ENCODE data around the gene ST6GALNAC2. TPM values are rescaled to one million over a fixed set of nuclear protein-coding genes. Genes with fewer than 3 reads are reported as not detected.
A peak's percentile ranks its signal among the peaks of the same experiment; 100 is the strongest.

Gene ST6GALNAC2
- total RNA-seq, 1 experiment from 2014 or later: 11.6 TPM

DNA sequence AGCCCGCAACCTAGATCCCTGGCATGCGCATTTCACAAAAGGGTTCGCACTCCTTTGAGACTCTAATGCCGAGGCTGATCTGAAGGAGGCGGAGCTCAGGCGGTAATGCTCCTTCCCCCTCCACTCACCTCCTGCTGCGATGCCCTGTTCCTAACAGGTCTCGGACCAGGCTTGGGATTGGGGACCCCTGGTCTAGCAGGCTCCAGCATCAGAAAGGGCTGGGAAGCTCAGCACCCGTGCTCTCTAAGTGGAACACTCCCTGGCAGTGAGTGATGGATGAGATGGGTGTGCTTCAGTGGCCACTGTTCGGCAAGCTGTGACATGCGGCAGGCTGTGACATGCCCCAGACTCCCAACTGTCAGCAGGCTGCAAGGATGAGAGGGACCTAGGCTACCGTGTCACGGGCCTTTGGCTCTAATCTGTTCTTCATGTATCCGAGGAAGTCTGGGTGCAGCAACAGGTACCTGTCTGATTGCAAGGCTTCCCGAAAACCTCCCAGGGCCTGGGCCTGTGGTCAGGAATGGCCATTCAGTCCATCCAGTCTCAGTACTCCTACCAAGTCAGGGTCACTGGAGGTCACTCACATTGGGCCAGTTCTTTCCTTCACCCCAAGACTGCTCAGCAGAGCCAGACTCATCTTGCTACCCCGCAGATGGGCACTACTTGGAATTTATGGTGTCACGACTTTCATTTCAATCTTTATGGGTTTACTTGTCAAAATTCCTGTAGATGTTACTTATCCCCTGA is 1.3 kb upstream of the ST6GALNAC2 start:
- TF ChIP-seq, protein P1, sequence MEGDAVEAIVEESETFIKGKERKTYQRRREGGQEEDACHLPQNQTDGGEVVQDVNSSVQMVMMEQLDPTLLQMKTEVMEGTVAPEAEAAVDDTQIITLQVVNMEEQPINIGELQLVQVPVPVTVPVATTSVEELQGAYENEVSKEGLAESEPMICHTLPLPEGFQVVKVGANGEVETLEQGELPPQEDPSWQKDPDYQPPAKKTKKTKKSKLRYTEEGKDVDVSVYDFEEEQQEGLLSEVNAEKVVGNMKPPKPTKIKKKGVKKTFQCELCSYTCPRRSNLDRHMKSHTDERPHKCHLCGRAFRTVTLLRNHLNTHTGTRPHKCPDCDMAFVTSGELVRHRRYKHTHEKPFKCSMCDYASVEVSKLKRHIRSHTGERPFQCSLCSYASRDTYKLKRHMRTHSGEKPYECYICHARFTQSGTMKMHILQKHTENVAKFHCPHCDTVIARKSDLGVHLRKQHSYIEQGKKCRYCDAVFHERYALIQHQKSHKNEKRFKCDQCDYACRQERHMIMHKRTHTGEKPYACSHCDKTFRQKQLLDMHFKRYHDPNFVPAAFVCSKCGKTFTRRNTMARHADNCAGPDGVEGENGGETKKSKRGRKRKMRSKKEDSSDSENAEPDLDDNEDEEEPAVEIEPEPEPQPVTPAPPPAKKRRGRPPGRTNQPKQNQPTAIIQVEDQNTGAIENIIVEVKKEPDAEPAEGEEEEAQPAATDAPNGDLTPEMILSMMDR (IDR thresholded peaks at IDR 0.05; ENCODE audit: unreplicated experiment): no peak
- Mint-ChIP-seq H3K27me3 (ENCODE audit: unreplicated experiment) (peaks cover 10% of the 10 kb centered on the region), H3K9me3 (ENCODE audit: low read depth, unreplicated experiment) (no peaks in the 10 kb centered on the region), H3K4me3 (ENCODE audit: low read depth, unreplicated experiment) (peak overlapping the region; percentile 78), H3K36me3 (ENCODE audit: insufficient read depth, unreplicated experiment) (peaks cover 34% of the 10 kb centered on the region), H3K27ac (ENCODE audit: unreplicated experiment) (no peak overlapping the region), H3K4me1 (ENCODE audit: low read depth, unreplicated experiment) (peaks cover 9% of the 10 kb centered on the region)
- BruUV-seq (replicated peaks): no TSS peak
- DNase-seq: no peak
- CTCF ChIA-PET: interaction anchor here (0.6 to 1.6 kb wide), 8 partner anchors 11 to 94 kb away, joined by 3 to 7 read pairs (median 4); no protein-coding TSS in a partner anchor
- intact Hi-C loops (cut with micrococcal nuclease; ENCODE audit: unreplicated experiment): no loop called here

DNA sequence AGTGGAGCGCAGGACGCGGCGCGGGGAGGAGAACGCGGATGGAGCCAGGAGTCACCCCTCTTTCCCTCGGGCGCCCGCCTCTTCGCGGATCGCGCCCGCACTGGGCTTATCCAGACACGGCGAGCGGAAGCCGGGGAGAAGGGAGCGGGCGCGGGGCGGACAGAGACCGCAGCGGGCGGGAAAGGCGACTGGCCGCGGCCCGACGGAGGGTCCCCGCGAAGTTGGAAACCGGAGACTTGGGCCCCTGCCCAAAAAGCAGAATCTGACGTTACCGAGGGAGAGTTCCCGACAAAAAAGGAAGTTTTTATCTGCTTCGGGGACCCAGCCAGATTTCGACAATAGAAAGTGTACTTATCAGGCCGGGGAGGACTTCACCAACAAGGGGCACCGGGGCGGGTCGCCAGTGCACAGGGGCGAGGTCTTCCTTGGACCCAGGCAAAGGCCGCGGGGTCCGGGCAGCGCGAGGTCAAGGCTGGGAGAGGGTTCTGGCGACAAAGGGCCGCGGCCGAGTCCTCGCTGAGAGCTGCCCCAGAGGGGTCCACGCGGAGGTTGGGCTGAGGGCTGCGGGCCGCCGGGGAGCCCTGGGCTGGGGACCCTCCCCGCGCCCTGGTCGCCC is 519 bp downstream of the ST6GALNAC2 start:
- CTCF ChIA-PET: interaction anchor here (1.2 to 2.1 kb wide), 5 partner anchors 16 to 96 kb away, joined by 4 to 12 read pairs (median 7); a partner anchor contains a TSS

DNA sequence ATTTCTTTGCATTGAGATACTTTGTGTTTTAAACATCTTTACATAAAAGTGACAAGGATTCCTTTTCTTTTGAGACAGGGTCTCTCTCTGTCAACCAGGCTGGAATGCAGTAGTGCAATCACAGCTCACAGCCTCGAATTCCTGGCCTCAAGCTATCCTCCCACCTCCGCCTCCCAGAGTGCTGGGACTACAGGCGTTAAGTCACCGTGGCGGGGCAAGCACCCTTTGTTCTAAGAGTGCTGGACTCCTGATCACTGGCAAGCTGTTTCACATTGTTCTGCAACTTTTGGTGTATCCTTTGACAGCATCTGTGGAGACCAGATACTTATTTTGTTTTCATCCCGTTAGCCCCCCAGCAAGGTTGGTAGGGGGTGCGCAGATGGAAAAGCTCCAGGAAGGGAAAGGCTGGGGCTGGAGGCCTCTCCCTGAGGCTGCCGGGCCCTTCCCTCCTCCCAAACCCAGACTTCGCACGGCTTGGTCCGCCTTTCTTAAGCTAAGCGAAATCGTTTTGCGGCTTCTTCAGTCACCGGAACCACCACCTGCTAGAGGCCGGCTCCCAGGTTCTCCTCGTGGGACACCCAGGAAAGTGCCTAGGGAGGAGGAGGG is 1.1 kb downstream of the ST6GALNAC2 start:
- H3K27me3 Mint-ChIP-seq (ENCODE audit: unreplicated experiment): peaks cover 10% of the 10 kb centered on the region

More for the DNA sequence above, 519 bp downstream of the ST6GALNAC2 start:
- Mint-ChIP-seq H3K27ac (ENCODE audit: unreplicated experiment) (no peak overlapping the region), H3K27me3 (ENCODE audit: unreplicated experiment) (peaks cover 10% of the 10 kb centered on the region), H3K9me3 (ENCODE audit: low read depth, unreplicated experiment) (no peaks in the 10 kb centered on the region), H3K36me3 (ENCODE audit: insufficient read depth, unreplicated experiment) (peaks cover 34% of the 10 kb centered on the region), H3K4me1 (ENCODE audit: low read depth, unreplicated experiment) (peaks cover 9% of the 10 kb centered on the region), H3K4me3 (ENCODE audit: low read depth, unreplicated experiment) (peak overlapping the region; percentile 78)
- BruUV-seq (replicated peaks): no TSS peak
- peak; percentile 39 for DNase-seq
- TF ChIP-seq, protein P1 (IDR thresholded peaks at IDR 0.05; ENCODE audit: unreplicated experiment): no peak
- intact Hi-C loops (cut with micrococcal nuclease; ENCODE audit: unreplicated experiment): no loop called here

DNA sequence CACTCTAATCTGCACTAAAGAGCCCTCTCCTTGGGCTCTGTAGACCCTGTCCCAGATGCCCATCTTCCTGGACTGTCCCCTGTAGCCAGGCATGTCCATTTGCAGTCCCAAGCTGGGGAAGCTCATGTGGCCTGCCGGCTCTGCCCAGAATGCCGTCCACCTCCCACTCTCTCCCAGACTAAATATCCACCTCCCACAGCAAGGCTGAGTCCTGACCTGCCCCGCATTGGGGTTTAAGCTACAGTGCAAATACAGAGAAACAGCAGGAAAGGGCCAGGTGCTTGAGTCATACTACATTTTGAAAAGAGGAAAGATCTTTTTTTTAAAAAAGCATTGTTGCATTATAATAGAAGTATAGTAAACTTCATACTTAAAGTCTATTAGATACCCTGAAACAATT is 3.0 kb downstream of the ST6GALNAC2 start:
- peaks cover under 1% of the 10 kb centered on the region for H3K4me1 Mint-ChIP-seq (ENCODE audit: low read depth, unreplicated experiment)
- H3K4me3 Mint-ChIP-seq (ENCODE audit: low read depth, unreplicated experiment): no peak overlapping the region
- peaks cover 29% of the 10 kb centered on the region for H3K36me3 Mint-ChIP-seq (ENCODE audit: insufficient read depth, unreplicated experiment)
- TF ChIP-seq, protein P1 (IDR thresholded peaks at IDR 0.05; ENCODE audit: unreplicated experiment): no peak
- H3K9me3 Mint-ChIP-seq (ENCODE audit: low read depth, unreplicated experiment): no peaks in the 10 kb centered on the region
- no TSS peak for BruUV-seq (replicated peaks)
- intact Hi-C loops (cut with micrococcal nuclease; ENCODE audit: unreplicated experiment): no loop called here
- H3K27ac Mint-ChIP-seq (ENCODE audit: unreplicated experiment): no peak overlapping the region
- no peak for DNase-seq
- peaks cover 4% of the 10 kb centered on the region for H3K27me3 Mint-ChIP-seq (ENCODE audit: unreplicated experiment)
- CTCF ChIA-PET: no interaction called here

More for the DNA sequence above, 1.1 kb downstream of the ST6GALNAC2 start:
- peaks cover 34% of the 10 kb centered on the region for H3K36me3 Mint-ChIP-seq (ENCODE audit: insufficient read depth, unreplicated experiment)
- H3K9me3 Mint-ChIP-seq (ENCODE audit: low read depth, unreplicated experiment): no peaks in the 10 kb centered on the region
- TF ChIP-seq, protein P1 (IDR thresholded peaks at IDR 0.05; ENCODE audit: unreplicated experiment): no peak
- DNase-seq: no peak
- peak overlapping the region; percentile 78 for H3K4me3 Mint-ChIP-seq (ENCODE audit: low read depth, unreplicated experiment)
- CTCF ChIA-PET: interaction anchor here (1.2 to 2.1 kb wide), 4 partner anchors 14 to 26 kb away, joined by 3 to 12 read pairs (median 6); a partner anchor contains a TSS
- intact Hi-C loops (cut with micrococcal nuclease; ENCODE audit: unreplicated experiment): no loop called here
- BruUV-seq (replicated peaks): TSS peak; percentile 57
- no peak overlapping the region for H3K27ac Mint-ChIP-seq (ENCODE audit: unreplicated experiment)
- H3K4me1 Mint-ChIP-seq (ENCODE audit: low read depth, unreplicated experiment): peaks cover 9% of the 10 kb centered on the region
